ENCODE results near the gene PRKCB.

PRKCB gene

DNA sequence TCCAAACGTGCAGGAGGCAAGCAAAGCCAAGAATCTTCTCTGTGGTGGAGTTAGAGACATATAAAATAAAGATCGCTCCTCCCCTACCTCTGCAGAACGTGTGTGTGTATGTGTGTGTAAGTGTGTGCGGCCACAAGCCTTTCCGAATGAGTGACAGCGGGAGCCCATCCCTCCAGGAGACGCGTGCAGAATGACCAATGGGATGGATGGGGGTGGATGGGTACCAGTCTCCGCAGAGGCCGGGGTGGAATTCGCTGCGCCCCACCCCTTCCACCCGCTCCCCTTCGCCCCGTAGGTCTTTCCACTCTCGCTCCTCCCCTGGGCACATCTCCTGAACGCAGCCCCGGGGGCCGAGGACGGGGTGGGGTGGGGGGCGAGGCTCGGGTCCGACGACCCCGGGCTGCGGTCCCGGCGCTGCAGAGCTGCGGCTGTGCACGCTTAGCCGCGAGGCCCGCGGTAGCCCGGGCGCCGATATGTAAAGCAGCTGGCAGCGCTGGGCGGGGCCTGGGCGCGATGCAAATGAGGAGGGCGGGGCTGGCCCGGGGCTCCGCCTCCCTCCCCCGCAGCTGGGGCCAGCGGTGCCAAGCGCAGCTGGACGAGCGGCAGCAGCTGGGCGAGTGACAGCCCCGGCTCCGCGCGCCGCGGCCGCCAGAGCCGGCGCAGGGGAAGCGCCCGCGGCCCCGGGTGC is at the start of gene PRKCB:
Gene PRKCB (plus strand): TSS at position 594 of the 688 bp plus-strand sequence.
- peak; percentile 87 to 89 for ATAC-seq

DNA sequence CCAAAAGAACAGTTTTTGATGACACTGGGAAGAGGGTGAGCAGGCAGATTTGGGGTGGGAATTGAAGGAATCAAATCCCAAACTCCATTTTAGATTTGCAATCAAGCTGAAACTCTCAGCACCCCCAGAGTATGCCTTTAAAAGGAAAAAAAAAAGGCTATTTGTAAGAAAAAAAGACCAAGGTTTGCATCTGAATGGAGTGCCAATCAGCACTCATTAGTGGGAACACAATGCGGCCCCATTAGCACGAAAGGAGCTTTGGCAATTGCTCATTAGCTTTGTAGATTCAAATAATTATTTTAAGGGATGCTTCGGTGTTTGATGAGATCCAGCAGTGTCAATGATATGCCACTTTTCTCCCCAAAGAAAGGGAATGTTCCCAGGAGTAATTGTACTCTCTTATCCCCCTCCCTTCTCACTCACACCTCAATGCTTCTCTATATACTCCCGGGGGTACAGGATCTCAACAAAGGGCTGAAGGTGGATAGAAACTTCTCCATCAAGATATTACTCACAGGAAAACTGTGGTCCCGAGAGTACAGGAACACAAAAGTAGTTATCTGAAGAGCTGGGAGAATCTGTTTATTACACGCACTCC is 48.7 kb upstream of the PRKCB start:
- no peak for ATAC-seq

DNA sequence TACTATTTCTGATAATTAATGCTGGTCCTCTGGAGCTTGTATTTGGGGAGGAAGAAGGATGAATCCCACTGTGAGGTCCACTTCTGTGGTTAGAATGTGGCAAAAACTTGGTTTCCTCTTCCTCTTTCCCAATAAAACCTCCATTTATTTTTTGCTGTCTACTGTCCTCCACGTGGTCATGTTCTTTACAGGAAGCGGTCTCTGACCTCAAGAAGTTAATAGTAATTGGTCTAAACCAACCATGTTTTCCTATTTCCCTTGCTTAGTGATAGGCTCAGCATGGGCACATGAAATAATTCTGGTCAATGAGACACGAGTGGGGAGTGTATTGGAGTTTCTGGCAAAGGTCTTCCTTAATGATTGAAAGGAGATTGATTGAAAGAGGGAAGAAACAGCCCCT is 47.1 kb upstream of the PRKCB start:
- ATAC-seq = no peak

DNA sequence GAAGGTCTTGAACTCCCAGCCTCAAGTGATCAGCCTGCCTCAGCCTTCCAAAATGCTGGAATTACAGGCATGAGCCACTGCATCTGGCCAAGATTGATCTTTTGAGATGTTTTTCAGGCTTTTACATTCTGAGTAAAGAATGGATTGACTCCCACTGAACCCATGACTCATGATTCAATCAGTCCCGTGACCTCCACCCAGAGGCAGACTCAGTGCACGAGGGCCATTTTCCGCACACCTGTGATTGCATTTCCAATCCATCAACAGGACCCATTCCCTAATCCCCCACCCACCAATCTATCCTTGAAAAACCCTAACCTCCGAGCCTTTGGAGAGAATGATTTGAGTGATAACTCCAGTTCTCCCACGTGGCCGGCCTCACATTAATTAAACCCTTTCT is 40.4 kb upstream of the PRKCB start:
- no peak for ATAC-seq

DNA sequence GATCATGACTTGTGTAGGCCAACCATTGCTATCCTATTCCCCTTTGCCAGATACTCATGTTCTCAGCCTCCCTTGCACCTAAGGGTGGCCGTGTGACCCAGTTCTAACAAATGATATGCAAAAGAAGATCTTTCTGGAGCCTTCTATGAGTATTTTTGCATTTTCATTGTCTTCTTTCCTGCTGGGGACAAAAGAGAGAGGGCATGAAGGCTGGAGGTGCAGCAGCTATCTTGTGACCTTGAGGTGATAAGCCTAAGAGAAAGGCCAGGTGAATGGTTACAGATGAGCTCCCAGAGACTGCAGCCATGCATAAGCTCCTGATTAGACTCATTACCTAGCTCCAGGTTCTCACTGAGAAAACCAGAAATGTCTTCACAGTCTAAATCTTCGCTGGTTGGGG is 38.8 kb upstream of the PRKCB start:
- ATAC-seq = no peak

DNA sequence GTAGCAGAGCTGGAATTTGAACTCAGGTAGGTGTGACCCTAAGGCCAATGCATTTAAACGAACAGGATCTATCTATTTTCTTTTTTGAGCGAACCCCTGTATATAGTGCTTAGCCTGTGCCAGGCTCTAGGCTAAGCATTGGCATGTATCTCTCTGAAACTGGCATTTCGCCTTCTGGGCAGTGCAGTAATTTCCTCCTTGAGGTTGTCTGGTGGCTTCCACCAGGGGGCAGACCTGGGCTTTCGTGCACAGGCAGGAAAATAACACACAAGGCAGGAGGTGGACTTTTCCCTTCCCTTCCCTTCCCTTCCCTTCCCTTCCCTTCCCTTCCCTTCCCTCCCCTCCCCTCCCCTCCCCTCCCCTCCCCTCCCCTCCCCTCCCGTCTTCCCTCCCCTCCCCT is 34.4 kb upstream of the PRKCB start:
- peak; percentile 55 to 58 for ATAC-seq

DNA sequence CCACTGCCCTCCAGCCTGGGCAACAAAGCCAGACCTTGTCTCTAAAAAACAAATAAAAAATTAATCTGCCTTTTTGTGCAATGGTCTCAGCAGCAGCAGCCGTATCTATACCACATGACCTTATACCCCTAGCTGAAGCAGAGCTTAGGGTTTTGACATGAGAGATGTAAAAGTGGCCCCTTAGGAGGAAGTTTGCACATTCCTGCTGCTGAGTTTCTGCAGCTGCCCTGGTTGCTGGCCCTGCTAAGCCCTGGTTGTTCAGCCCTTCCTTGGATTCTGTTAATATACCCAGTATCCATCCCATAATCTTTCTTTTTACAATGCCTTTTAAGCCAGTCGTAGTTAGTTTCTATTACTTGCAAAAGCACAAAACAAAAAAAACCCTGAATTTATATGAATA is 33.0 kb upstream of the PRKCB start:
- ATAC-seq = no peak

DNA sequence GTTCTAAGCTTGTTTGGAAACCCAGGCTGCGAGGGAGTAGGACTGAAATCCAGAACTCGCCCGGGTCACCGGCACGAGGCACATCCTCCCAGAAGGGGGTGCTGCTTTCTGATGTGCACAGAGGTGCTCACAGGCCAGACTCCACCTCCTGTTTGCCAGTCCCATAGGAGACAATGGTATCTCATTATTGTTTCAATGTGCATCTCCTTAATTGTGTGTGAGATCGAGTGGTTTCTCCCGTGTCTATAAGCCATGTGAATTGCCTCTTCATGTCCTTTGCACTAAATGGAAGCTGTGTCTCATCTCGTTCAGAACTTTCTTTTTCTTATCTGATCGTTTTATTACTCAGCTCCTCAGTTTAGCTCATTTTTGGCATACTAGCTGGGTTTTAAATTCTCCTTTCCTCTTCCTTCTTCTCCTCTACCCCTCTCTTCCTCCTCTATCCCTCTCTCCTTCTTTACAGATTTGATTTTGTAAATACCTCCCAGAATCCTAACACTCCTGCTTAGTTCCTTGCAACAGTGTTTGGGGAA is 32.1 kb upstream of the PRKCB start:
- ATAC-seq = peak; percentile 79 to 84

DNA sequence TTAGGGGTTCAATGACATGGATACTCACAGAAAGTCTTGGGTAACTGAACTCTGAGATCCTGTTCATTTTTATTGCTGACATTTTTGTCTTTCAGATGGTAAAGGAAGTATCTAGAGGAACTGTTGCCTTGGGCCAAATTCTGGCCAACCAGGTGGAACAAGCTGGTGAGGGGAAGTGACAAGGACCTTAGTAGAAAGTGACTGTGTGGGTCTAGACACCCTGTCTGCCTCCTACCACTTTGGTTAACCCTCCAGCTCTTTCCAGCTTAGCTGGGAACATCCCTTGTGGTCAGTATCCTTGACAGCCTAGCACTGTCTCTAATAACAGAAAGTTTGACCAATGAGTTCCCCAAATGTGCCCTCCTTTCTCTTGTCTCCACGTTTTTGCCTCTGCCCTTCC is 28.8 kb upstream of the PRKCB start:
- no peak for ATAC-seq

DNA sequence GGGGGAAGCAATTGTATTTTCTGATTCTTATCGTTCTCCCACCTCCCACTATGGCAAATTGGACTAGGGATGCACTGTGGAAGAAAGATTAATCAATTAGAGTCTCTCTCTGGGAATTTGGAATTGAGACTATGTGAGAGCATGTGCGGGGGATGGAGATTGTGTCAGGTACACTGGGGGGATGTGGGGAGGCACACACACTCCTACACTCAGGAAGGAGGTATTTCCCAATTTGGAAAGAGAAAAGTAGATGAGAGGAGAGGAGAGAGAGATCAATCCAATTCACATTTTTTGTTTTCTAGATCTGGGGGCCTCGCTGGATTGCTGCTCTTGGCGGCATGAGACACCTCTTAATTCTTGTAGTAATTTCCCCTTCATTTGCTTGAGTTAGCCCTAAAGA is 14.3 kb upstream of the PRKCB start:
- ATAC-seq = no peak

DNA sequence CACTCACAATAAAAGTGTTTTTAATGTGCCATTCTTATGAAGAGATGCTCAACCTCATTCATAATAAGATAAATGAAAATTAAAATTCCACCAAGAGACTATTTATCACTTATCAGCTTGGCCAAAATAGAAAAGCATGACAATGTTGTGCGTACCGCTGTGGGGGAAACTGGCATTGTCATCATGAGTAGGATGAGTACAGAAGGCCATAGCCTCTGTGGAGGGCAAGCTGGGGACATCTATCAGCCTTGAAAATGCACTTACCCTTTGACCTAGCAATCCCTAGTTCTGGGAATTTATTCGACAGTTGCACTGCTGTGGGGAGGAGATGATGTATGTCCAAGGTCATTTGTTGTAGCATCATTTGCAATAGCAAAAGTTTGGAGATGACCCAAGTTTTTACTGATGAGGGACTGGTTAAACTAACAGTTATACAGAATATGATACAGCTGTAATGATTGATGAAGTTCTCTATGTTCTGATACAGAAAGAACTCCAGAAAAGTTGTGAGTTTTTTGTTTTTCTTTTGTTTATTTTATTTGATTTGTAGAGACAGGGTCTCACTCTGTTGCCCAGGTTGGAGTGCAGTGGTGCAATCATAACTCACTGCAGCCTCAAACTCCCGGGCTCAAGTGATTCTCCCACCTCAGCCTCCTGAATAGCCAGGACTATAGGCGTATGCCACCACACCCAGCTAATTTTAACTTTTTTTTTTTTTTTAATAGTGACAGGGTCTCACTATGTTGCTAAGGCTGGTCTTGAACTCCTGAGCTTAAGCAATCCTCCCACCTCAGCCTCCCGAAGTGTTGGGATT is 13.7 kb upstream of the PRKCB start:
- no peak for ATAC-seq

DNA sequence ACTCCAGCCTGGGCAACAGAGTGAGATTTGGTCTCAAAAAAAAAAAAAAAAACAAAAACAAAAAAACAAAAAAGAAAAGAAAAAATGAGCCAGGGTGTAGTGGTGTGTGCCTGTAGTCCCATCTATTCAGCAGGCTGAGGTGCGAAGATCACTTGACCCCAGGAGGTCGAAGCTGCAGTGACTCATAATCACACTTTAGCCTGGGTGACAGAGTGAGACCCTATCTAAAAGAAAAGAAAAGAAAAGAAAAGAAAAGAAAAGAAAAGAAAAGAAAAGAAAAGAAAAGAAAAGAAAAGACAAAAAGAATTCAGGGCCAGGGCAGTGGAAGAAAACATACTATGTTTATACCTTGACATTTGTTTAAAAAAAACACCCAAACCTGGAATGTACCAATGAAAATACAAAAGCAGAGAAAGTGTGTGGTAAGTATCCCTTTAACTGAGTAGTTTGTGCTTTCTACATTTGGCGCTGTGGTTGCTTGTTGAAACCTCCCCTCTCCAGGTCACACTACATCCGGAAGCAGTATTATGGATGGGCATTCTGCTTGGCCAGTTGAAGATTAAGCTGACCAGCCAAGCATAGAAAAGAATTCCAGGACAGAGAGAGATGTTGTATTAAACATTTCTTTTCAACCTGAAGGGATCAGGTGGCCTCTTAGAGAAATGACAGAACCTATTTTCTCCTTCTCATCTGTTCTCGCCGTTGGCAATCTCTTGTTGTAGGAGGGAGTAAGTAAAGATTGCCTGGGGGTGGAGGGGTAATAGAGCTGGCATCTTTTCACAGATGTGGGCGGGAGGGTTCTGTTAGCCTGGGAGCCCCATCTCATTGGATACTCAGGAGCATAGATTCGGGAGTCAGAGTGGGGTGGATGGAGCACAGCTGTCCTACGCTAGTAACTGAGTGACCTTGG is 12.1 kb upstream of the PRKCB start:
- no peak for ATAC-seq

DNA sequence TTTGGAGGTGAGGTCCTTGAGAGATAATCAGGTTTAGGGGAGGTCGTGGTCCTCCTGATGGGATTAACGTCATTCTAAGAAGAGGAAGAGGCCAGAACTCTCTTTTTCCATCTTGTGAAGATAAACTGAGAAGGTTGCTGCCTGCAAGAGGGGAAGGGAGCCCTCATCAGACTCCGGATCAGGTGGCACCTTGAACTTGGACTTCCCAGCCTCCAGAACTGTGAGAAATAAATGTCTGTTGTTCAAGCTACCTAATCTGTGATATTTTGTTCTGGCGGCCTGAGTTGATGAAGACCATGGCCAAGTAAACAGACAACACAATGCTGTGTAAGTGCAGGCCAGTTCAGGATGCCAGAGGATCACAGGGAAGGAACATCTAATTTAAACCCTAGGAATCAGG is 10.9 kb upstream of the PRKCB start:
- ATAC-seq = no peak

DNA sequence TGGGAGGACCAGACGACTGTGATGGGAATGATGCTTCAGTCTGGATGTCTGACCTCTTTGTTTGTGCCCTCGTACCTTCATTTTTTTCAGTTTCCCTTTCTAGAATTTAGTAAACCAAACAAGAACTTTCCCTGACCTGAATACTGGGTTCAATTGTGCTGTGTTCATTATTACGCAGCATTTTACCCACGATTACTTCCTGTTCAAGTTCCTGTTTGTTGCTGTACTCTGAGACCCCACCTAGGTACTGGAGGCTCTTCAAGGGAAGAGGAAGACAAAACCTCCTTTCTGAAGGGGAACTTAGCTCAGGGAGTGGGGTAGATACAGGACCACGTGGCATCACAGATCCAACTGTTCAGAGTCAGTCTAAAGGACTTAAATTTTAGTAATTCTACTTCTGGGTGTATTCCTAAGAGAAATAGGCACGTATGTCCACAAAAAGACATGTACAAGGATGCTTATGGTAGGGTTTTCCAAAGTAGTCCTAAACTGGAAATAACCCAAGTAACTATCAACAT is 9.2 kb upstream of the PRKCB start:
- ATAC-seq = peak; percentile 33 to 57

DNA sequence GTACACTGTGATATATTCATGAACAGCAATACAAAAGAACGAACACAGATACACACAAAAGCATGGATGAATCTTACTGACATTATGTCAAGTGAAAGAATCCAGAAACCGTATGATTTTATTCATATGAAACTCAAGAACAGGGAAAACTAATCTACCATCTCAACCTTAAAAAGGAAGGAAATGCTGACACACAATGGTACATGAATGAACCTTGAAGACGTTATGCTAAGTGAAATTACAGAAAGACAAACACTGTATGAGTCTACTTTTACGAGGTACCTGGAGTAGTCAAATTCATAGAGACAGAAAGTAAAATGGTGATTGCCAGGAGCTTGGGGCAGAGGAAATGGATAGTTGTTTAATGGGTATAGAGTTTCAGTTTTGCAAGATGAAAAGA is 8.7 kb upstream of the PRKCB start:
- ATAC-seq = peak; percentile 92 to 94

DNA sequence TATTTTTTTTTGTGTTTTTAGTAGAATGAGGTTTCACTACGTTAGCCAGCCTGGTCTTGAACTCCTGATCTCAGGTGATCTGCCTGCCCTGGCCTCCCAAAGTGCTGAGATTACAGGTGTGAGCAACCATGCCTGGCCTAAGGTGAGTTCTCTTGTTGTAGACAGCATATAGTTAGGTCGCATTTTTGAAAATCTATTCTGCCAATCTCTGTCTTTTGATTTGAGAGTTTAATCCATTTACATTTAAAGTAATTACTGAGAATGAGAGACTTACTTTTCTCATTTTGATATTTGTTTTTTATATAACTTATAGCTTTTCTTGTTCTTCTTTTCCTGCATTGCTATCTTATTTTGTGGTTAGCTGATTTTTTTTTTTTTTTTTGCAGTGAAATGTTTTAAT is 6.3 kb upstream of the PRKCB start:
- ATAC-seq = no peak

DNA sequence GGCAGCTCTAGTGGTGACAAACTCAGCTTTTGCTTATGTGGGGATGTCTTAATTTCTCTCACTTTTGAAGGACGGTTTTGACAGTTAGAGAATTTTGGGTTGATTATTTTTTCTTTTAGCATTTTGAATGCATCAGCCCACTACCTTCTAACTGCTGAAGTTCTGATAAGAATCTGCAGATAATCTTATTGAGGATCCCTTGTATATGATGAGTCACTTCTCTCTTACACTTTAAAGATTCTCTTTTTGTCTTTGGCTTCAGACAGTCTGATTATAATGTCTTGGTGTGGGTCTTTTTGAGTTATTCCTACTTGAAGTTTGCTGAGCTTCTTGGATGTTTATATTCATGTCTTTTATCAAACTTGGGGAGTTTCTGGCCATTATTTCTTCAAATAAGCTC is 5.5 kb upstream of the PRKCB start:
- ATAC-seq = no peak

DNA sequence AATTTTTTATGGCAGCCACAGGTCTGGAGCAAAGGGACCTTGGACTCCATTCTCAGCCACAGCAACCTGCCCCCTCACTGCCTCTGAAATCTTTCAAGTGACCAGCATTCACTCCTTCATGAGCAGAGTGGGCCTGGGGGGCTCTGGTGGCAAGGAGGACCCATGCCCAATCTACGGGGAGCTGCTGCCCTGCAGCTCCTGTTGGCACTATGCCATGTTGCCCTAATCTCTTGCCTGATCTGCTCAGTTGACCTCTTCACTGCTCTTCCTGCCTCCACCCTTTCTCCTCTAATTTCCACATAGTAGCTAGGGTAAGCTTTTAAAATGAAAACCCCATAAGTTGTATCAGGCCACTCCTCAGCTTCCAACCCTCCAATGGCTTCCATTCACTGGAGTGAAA is 2.9 kb upstream of the PRKCB start:
- ATAC-seq = no peak

DNA sequence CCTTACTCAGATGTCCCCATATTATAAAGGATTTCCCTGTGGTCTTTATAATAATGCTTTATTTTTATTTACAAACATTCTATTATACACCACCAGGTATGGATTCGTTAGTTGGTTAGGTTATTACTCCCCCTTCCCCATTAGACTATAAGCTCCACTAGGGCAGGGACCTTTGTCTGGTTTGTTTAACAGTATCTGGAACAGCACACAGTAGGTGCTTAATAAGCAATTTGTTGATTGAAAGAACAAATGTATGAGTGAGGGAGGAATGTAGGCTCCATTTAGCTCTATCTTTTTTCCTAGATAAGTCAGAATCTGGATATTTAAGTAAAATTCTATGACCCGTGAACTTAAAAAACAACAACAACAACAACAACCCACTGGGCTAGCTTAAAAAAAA is 2.3 kb upstream of the PRKCB start:
- ATAC-seq = no peak

DNA sequence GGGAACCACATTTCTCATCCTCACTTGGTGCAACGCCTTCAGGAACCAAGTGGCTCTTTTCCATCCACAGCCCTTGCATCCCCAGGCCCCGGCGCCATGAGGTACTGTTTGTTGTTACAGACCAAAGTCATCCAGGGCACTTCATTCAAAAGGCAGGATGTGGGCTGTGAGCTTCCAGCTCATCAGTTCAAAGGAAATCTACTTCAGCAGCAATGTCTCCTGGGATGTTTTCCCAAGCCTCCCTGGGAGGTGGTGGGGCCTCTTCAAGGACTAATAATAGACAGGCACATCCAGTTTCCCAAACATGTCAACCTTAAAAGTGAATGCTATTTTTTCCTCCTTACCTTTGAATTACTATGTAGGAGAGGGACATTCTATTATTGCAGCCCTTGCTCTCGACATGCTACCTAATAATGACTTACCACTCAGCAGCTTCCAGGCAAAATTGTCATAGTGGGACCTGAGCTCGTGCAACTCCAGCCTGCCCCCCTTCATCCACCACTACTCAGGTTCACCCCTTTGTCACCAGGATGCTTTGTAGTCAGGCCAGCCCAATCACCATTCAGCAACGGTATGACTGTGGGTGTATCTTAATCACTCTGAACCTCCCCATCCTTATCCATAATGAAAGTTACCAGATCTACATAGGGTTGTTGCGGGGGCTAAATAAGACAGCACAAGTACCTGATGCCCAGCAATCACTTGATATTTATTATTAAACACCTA is 1.7 kb upstream of the PRKCB start:
- no peak for ATAC-seq

DNA sequence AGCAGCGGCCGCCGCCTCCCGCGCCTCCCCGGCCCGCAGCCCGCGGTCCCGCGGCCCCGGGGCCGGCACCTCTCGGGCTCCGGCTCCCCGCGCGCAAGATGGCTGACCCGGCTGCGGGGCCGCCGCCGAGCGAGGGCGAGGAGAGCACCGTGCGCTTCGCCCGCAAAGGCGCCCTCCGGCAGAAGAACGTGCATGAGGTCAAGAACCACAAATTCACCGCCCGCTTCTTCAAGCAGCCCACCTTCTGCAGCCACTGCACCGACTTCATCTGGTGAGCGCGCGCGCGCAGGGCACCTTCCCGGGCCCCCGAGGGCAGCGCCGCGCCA is 258 bp downstream of the PRKCB start:
- ATAC-seq = peak; percentile 30 to 39

All from activated CD4-positive, CD25-positive, alpha-beta regulatory T cell treated with anti-CD3 and anti-CD28 coated beads, Interleukin-2, amount 50 U/mL, for 24 hours (primary cell).